HepG2 (cell line): Measurements from ENCODE around the gene DUSP7. TPM values are rescaled to one million over a fixed set of nuclear protein-coding genes. Genes with fewer than 3 reads are reported as not detected.

ENCODE experiments used
- FLYWCH1 ChIP-seq: sonication (generic); formaldehyde crosslinking; IDR thresholded peaks from 2 replicates; pipeline ENCODE4 v1.8.1; 2023; ENCODE audit warnings: mild to moderate bottlenecking, missing genetic modification reagents
- FOSL1 ChIP-seq: sonication (generic); formaldehyde crosslinking; IDR thresholded peaks from 2 replicates; pipeline ENCODE4 v1.9.0; 2021; ENCODE audit warnings: missing genetic modification reagents, borderline replicate concordance
- GLMP ChIP-seq: sonication (generic); formaldehyde crosslinking; IDR thresholded peaks from 2 replicates; pipeline ENCODE4 v1.9.0; 2021; ENCODE audit warnings: missing genetic modification reagents, mild to moderate bottlenecking, borderline replicate concordance
- GPBP1L1 ChIP-seq: sonication (generic); formaldehyde crosslinking; IDR thresholded peaks from 2 replicates; pipeline ENCODE4 v1.5.0; 2020; ENCODE audit warnings: mild to moderate bottlenecking, missing genetic modification reagents
- HMGXB4 ChIP-seq, 2 experiments: sonication (generic) in 1 of 2; formaldehyde crosslinking in 1 of 2; IDR thresholded peaks; 2 replicates each; pipeline versions ENCODE4 v1.4.0 to v1.6.1; 2018 to 2020; ENCODE audit warnings: missing genetic modification reagents in 2 of 2, borderline replicate concordance in 1 of 2, low read depth in 1 of 2, mild to moderate bottlenecking in 1 of 2, missing biosample characterization in 1 of 2
- JUND ChIP-seq: sonication (generic); formaldehyde crosslinking; IDR thresholded peaks from 2 replicates; pipeline ENCODE4 v1.8.0; 2022; ENCODE audit warnings: mild to moderate bottlenecking, missing genetic modification reagents
- KAT7 ChIP-seq: IDR thresholded peaks from 2 replicates; pipeline ENCODE4 v1.6.1; 2018; ENCODE audit warnings: borderline replicate concordance, missing compliant biosample characterization
- KDM1A ChIP-seq: IDR thresholded peaks from 2 replicates; pipeline ENCODE4 v1.6.1; 2016; ENCODE audit warnings: missing compliant biosample characterization
- MAZ ChIP-seq, 2 experiments: sonication (generic) in 1 of 2; formaldehyde crosslinking in 1 of 2; IDR thresholded peaks; 2 replicates each; pipeline versions ENCODE4 v1.5.0 to v1.6.1; 2012 to 2020; ENCODE audit warnings: low read depth in 2 of 2, mild to moderate bottlenecking in 2 of 2, borderline replicate concordance in 1 of 2, improper control_type of control experiment in 1 of 2, low read length in 1 of 2, missing genetic modification reagents in 1 of 2, moderate library complexity in 1 of 2
- POLR2AphosphoS2 ChIP-seq: IDR thresholded peaks from 2 replicates; pipeline ENCODE4 v1.6.1; 2011; ENCODE audit warnings: low read depth, low read length, improper control_type of control experiment
- SNAPC2 ChIP-seq: sonication (generic); formaldehyde crosslinking; IDR thresholded peaks from 2 replicates; pipeline ENCODE4 v1.8.1; 2022; ENCODE audit warnings: mild to moderate bottlenecking, missing genetic modification reagents
- TAF15 ChIP-seq: fragments of 200-400 bp; formaldehyde crosslinking; IDR thresholded peaks from one replicate; pipeline ENCODE4 v1.6.1; 2018; ENCODE audit warnings: mild to moderate bottlenecking, low read depth, low read length; ENCODE audit not compliant: poor library complexity, severe bottlenecking
- TBX3 ChIP-seq: fragments of 450-650 bp; IDR thresholded peaks from 2 replicates; pipeline ENCODE4 v1.6.1; 2017; ENCODE audit warnings: antibody characterized with exemption, mild to moderate bottlenecking, inconsistent platforms, borderline replicate concordance
- TCF7L2 ChIP-seq: IDR thresholded peaks from 2 replicates; pipeline ENCODE4 v1.6.1; 2011; ENCODE audit warnings: mild to moderate bottlenecking, low read depth, low read length, moderate library complexity
- TGIF2 ChIP-seq: IDR thresholded peaks from 2 replicates; pipeline ENCODE4 v1.6.1; 2016; ENCODE audit warnings: control low read depth, missing compliant biosample characterization
- THYN1 ChIP-seq: sonication (generic); formaldehyde crosslinking; IDR thresholded peaks from 2 replicates; pipeline ENCODE4 v1.8.1; 2023; ENCODE audit warnings: low read depth, mild to moderate bottlenecking, moderate library complexity, missing genetic modification reagents, borderline replicate concordance
- ZNF251 ChIP-seq: sonication (generic); formaldehyde crosslinking; IDR thresholded peaks from 2 replicates; pipeline ENCODE4 v1.9.0; 2021; ENCODE audit warnings: mild to moderate bottlenecking, missing genetic modification reagents
- ZNF256 ChIP-seq: sonication (generic); formaldehyde crosslinking; conservative IDR thresholded peaks from 2 replicates; pipeline ENCODE4 v1.4.0; 2020; ENCODE audit warnings: missing genetic modification reagents
- ZNF446 ChIP-seq: sonication (generic); formaldehyde crosslinking; IDR thresholded peaks from 2 replicates; pipeline ENCODE4 v1.5.0; 2020; ENCODE audit warnings: mild to moderate bottlenecking, missing genetic modification reagents
- ZNF639 ChIP-seq: conservative IDR thresholded peaks from 2 replicates; pipeline ENCODE4 v1.6.1; 2018; ENCODE audit warnings: missing genetic modification reagents
- ZNF75D ChIP-seq: sonication (generic); formaldehyde crosslinking; IDR thresholded peaks from 2 replicates; pipeline ENCODE4 v1.8.1; 2023; ENCODE audit warnings: missing genetic modification reagents, mild to moderate bottlenecking, borderline replicate concordance
- ZNF878 ChIP-seq: sonication (generic); formaldehyde crosslinking; IDR thresholded peaks from 2 replicates; pipeline ENCODE4 v1.8.1; 2023; ENCODE audit warnings: mild to moderate bottlenecking, missing genetic modification reagents, moderate library complexity
- polyA plus RNA-seq, 8 experiments: library from polyadenylated mRNA; depleted of rRNA in 3 of 8; stranded (reverse) in 7 of 8; unstranded in 1 of 8; fragments of >200 nt; fragmentation: Illumina TruSeq in 4 of 8; extraction: Trizol in 4 of 8; gene quantifications; 2 replicates each; pipeline versions ENCODE4 v1.2.1 to v1.2.3, GENCODE V29; 2011 to 2016; ENCODE audit warnings: low read depth in 4 of 8, missing spikeins in 1 of 8, mixed read lengths in 1 of 8; ENCODE audit not compliant: insufficient read depth in 1 of 8
- total RNA-seq, 5 experiments: library from RNA; depleted of rRNA; stranded (reverse); fragments of >200 nt; fragmentation: Illumina TruSeq; extraction: Trizol; gene quantifications; 2 replicates each; pipeline ENCODE4 v1.2.3, GENCODE V29; 2016; ENCODE audit warnings: low read depth in 1 of 5

Gene DUSP7
- total and polyA plus RNA-seq, 2 of the 13 experiments (the other 11 are each of a cell fraction or from before 2014, with no cell fraction given), result 6.6 to 8.8 TPM

- TF ChIP-seq TGIF2 (CRISPR knock-in tag) (peak; percentile 80; the same call in 1 of the 2 replicates), JUND (CRISPR knock-in tag) (no peak), ZNF639 (CRISPR knock-in tag) (no peak), FOSL1 (no peak), ZNF878 (CRISPR knock-in tag) (no peak), SNAPC2 (CRISPR knock-in tag) (no peak), TBX3 (no peak), ZNF251 (CRISPR knock-in tag) (no peak), MAZ (IDR thresholded peaks at IDR 0.05; ENCODE audit: borderline replicate concordance, low read depth, low read length) (no peak), MAZ (CRISPR knock-in tag; IDR thresholded peaks at IDR 0.05; ENCODE audit: low read depth) (no peak; the same call in 1 of the 2 replicates), POLR2AphosphoS2 (no peak), FLYWCH1 (CRISPR knock-in tag) (no peak), KDM1A (CRISPR knock-in tag) (no peak), ZNF75D (CRISPR knock-in tag) (no peak), ZNF256 (no peak), GLMP (CRISPR knock-in tag) (no peak), TCF7L2 (no peak), TAF15 (no peak), HMGXB4 (CRISPR knock-in tag; IDR thresholded peaks at IDR 0.05; ENCODE audit: borderline replicate concordance in 1 of 2, low read depth in 1 of 2) (peak; percentile 45 to 47; a peak in 2 of 4 replicates), KAT7 (CRISPR knock-in tag) (no peak), GPBP1L1 (CRISPR knock-in tag) (no peak), THYN1 (no peak), ZNF446 (CRISPR knock-in tag) (no peak)
Measured at GRCh38 chr3:52056968-52057811, 819 bp upstream of the DUSP7 start (continued).
